H1 (cell line): Measurements from ENCODE around the gene CFAP100. TPM values are rescaled to one million over a fixed set of nuclear protein-coding genes. Genes with fewer than 3 reads are reported as not detected.

Experiments used
- CTCF ChIA-PET: fragments of 300-600 bp; sonication (Branson Sonifier 250); formaldehyde crosslinking; loops from one replicate; lab custom pipeline; 2021; ENCODE audit not compliant: partially characterized antibody; lab: Charles Lee
- POLR2A ChIA-PET: fragments of 300-600 bp; sonication (Branson Sonifier 250); formaldehyde crosslinking; loops from one replicate; lab custom pipeline; 2021; ENCODE audit warnings: inconsistent platforms; ENCODE audit not compliant: partially characterized antibody; lab: Charles Lee
- DNase-seq, 2 experiments: peaks; one replicate each; pipeline versions ENCODE4 v3.0.0 to v3.0.0-alpha.2; 2010 to 2022; ENCODE audit warnings: low spot score in 2 of 2, low read depth in 1 of 2, mixed read lengths in 1 of 2
- FAIRE-seq: peaks from 2 replicates; lab custom pipeline; 2011; peaks lifted over from hg19 to GRCh38; lab: Jason Lieb, UNC
- H2AFZ ChIP-seq: 2 replicates; pipeline ENCODE4 v1.8.1; 2012; ENCODE audit warnings: low read length, inconsistent platforms
- H2AK5ac ChIP-seq: 2 replicates; pipeline ENCODE4 v1.6.1; 2013; ENCODE audit warnings: low read depth, low read length
- H2BK120ac ChIP-seq: replicated peaks from 2 replicates; pipeline ENCODE3; 2013; ENCODE audit warnings: low read depth, low read length, inconsistent platforms
- H2BK12ac ChIP-seq: 2 replicates; pipeline ENCODE4 v1.6.1; 2013; ENCODE audit warnings: low read depth, low read length
- H2BK15ac ChIP-seq: 2 replicates; pipeline ENCODE4 v1.6.1; 2013; ENCODE audit warnings: low read length
- H2BK20ac ChIP-seq: 2 replicates; pipeline ENCODE4 v1.6.1; 2013; ENCODE audit warnings: low read length
- H2BK5ac ChIP-seq: 2 replicates; pipeline ENCODE4 v1.6.1; 2013; ENCODE audit warnings: low read depth, low read length
- H3K14ac ChIP-seq: 2 replicates; pipeline ENCODE4 v1.6.1; 2013; ENCODE audit warnings: inconsistent platforms; ENCODE audit not compliant: insufficient read length
- H3K18ac ChIP-seq: 2 replicates; pipeline ENCODE4 v1.6.1; 2013; ENCODE audit warnings: low read length; ENCODE audit errors: extremely low read depth
- H3K23ac ChIP-seq: 2 replicates; pipeline ENCODE4 v1.6.1; 2013; ENCODE audit warnings: inconsistent platforms; ENCODE audit not compliant: insufficient read length
- H3K23me2 ChIP-seq: 2 replicates; pipeline ENCODE4 v1.6.1; 2013; ENCODE audit warnings: low read depth, low read length
- H3K27ac ChIP-seq: 2 replicates; pipeline ENCODE4 v1.6.1; 2011; ENCODE audit warnings: low read depth, low read length, inconsistent platforms
- H3K27me3 ChIP-seq, 4 experiments: replicated peaks in 1 of 4; 1 replicate in 1 of 4; 2 replicates in 3 of 4; pipeline versions ENCODE4 v1.6.1 to v1.8.1; 2011 to 2013; ENCODE audit warnings: low read length in 3 of 4, mild to moderate bottlenecking in 3 of 4, inconsistent platforms in 2 of 4, mixed read lengths in 2 of 4, moderate library complexity in 1 of 4; ENCODE audit not compliant: control insufficient read depth in 3 of 4, insufficient read depth in 3 of 4; ENCODE audit errors: extremely low read depth in 1 of 4
- H3K36me3 ChIP-seq, 4 experiments: 2 replicates each; pipeline versions ENCODE4 v1.6.1 to v1.8.1; 2011 to 2013; ENCODE audit warnings: mild to moderate bottlenecking in 4 of 4, low read length in 3 of 4, moderate library complexity in 2 of 4, control low read depth in 1 of 4, inconsistent platforms in 1 of 4; ENCODE audit not compliant: insufficient read depth in 4 of 4, control insufficient read depth in 2 of 4
- H3K4ac ChIP-seq: replicated peaks from 2 replicates; pipeline ENCODE3; 2013; ENCODE audit warnings: low read length, low read depth, mixed read lengths, inconsistent platforms; ENCODE audit not compliant: insufficient read length
- H3K4me1 ChIP-seq, 4 experiments: replicated peaks in 1 of 4; 1 replicate in 1 of 4; 2 replicates in 3 of 4; pipeline versions ENCODE4 v1.6.1 to v1.8.1; 2011 to 2013; ENCODE audit warnings: low read length in 3 of 4, inconsistent platforms in 2 of 4, mixed read lengths in 1 of 4; ENCODE audit not compliant: insufficient read depth in 4 of 4, control insufficient read depth in 3 of 4
- H3K4me2 ChIP-seq, 2 experiments: 2 replicates each; pipeline versions ENCODE4 v1.6.1 to v1.8.1; 2011 to 2013; ENCODE audit warnings: low read depth in 2 of 2, low read length in 2 of 2, control low read depth in 1 of 2, inconsistent platforms in 1 of 2, mild to moderate bottlenecking in 1 of 2; ENCODE audit not compliant: insufficient read depth in 1 of 2
- H3K4me3 ChIP-seq, 4 experiments: fragments of 200-600, 300-600 bp in 1 of 4; sonication (generic), shearing (Covaris generic), sonication (Bioruptor Twin) in 1 of 4; 2 replicates each; pipeline versions ENCODE4 v1.5.1 to v1.8.1; 2011 to 2016; ENCODE audit warnings: low read length in 4 of 4, low read depth in 3 of 4, control low read depth in 2 of 4, inconsistent platforms in 2 of 4, mild to moderate bottlenecking in 2 of 4, mixed read lengths in 1 of 4, moderate library complexity in 1 of 4; ENCODE audit not compliant: insufficient read depth in 2 of 4; ENCODE audit errors: extremely low read depth in 1 of 4
- H3K56ac ChIP-seq: replicated peaks from 2 replicates; pipeline ENCODE3; 2013; ENCODE audit warnings: low read depth, mild to moderate bottlenecking, mixed read lengths, low read length, inconsistent platforms; ENCODE audit not compliant: insufficient read length
- H3K79me1 ChIP-seq: 2 replicates; pipeline ENCODE4 v1.6.1; 2013; ENCODE audit warnings: low read depth, low read length, control low read depth
- H3K79me2 ChIP-seq, 2 experiments: 2 replicates each; pipeline versions ENCODE4 v1.6.1 to v1.8.1; 2012 to 2013; ENCODE audit warnings: low read length in 2 of 2, mild to moderate bottlenecking in 2 of 2, inconsistent platforms in 1 of 2; ENCODE audit not compliant: insufficient read depth in 2 of 2, control insufficient read depth in 1 of 2
- H3K9ac ChIP-seq, 4 experiments: replicated peaks in 1 of 4; 1 replicate in 1 of 4; 2 replicates in 3 of 4; pipeline versions ENCODE4 v1.6.1 to v1.8.1; 2011 to 2013; ENCODE audit warnings: low read depth in 3 of 4, low read length in 3 of 4, control low read depth in 2 of 4, mild to moderate bottlenecking in 2 of 4, moderate library complexity in 2 of 4, inconsistent platforms in 1 of 4; ENCODE audit errors: extremely low read depth in 1 of 4
- H3K9me3 ChIP-seq, 2 experiments: 2 replicates each; pipeline versions ENCODE4 v1.6.1 to v1.8.1; 2012 to 2013; ENCODE audit warnings: mild to moderate bottlenecking in 2 of 2, moderate library complexity in 2 of 2, control low read depth in 1 of 2, inconsistent platforms in 1 of 2, low read depth in 1 of 2, low read length in 1 of 2, mixed read lengths in 1 of 2; ENCODE audit not compliant: insufficient read depth in 2 of 2
- H4K20me1 ChIP-seq, 2 experiments: replicated peaks in 1 of 2; 2 replicates each; pipeline versions ENCODE3 to v1.8.1; 2011 to 2013; ENCODE audit warnings: inconsistent platforms in 2 of 2, low read length in 2 of 2, mild to moderate bottlenecking in 1 of 2; ENCODE audit not compliant: insufficient read depth in 2 of 2, control insufficient read depth in 1 of 2
- H4K5ac ChIP-seq: 2 replicates; pipeline ENCODE4 v1.6.1; 2013; ENCODE audit warnings: low read length, low read depth, mixed read lengths, inconsistent platforms; ENCODE audit not compliant: insufficient read length
- H4K8ac ChIP-seq: 2 replicates; pipeline ENCODE4 v1.8.0; 2013; ENCODE audit warnings: mild to moderate bottlenecking, moderate library complexity, low read length, inconsistent platforms; ENCODE audit not compliant: insufficient read depth; ENCODE audit errors: extremely low read depth
- H4K91ac ChIP-seq: replicated peaks from 2 replicates; pipeline ENCODE3; 2013; ENCODE audit warnings: low read length, mixed read lengths, inconsistent platforms; ENCODE audit not compliant: insufficient read length
- CHD2 ChIP-seq: IDR thresholded peaks from 2 replicates; pipeline ENCODE4 v1.6.1; 2012; ENCODE audit warnings: low read length, improper control_type of control experiment
- FOSL1 ChIP-seq: IDR thresholded peaks from 2 replicates; pipeline ENCODE4 v1.6.1; 2011; ENCODE audit warnings: mild to moderate bottlenecking, low read depth, low read length, moderate library complexity; ENCODE audit not compliant: insufficient read depth
- JUN ChIP-seq: IDR thresholded peaks from 2 replicates; pipeline ENCODE4 v1.6.1; 2011; ENCODE audit warnings: low read depth, mild to moderate bottlenecking, improper control_type of control experiment, low read length
- KDM1A ChIP-seq: fragments of 200-600, 300-600 bp; sonication (generic); IDR thresholded peaks from 2 replicates; pipeline ENCODE4 v1.7.1; 2016; ENCODE audit warnings: mild to moderate bottlenecking, low read length, borderline replicate concordance
- MAX ChIP-seq: IDR thresholded peaks from 2 replicates; pipeline ENCODE4 v1.6.1; 2012; ENCODE audit warnings: inconsistent platforms
- SAP30 ChIP-seq: fragments of 300-600 bp; sonication (generic); IDR thresholded peaks from 2 replicates; pipeline ENCODE4 v1.7.1; 2012; ENCODE audit warnings: low read length, moderate library complexity, mild to moderate bottlenecking, inconsistent platforms; ENCODE audit not compliant: insufficient read depth, insufficient replicate concordance
- SIN3A ChIP-seq, 2 experiments: IDR thresholded peaks in 1 of 2; conservative IDR thresholded peaks in 1 of 2; 2 replicates each; pipeline ENCODE4 v1.6.1; 2011 to 2012; ENCODE audit warnings: low read length in 2 of 2, improper control_type of control experiment in 1 of 2, low read depth in 1 of 2, mild to moderate bottlenecking in 1 of 2
- SIX5 ChIP-seq: IDR thresholded peaks from 2 replicates; pipeline ENCODE4 v1.6.1; 2011; ENCODE audit warnings: mild to moderate bottlenecking, low read depth, low read length
- SP4 ChIP-seq: IDR thresholded peaks from 2 replicates; pipeline ENCODE4 v1.6.1; 2012; ENCODE audit warnings: low read length, inconsistent platforms
- SRF ChIP-seq: IDR thresholded peaks from 2 replicates; pipeline ENCODE4 v1.6.1; 2011; ENCODE audit warnings: mild to moderate bottlenecking, low read depth, low read length, moderate library complexity
- TCF12 ChIP-seq: IDR thresholded peaks from 2 replicates; pipeline ENCODE4 v1.6.1; 2011; ENCODE audit warnings: low read depth, mild to moderate bottlenecking, low read length
- TEAD4 ChIP-seq: IDR thresholded peaks from 2 replicates; pipeline ENCODE4 v1.6.1; 2012; ENCODE audit warnings: low read depth, low read length, inconsistent platforms, mixed read lengths
- WGBS, 2 experiments: shearing (Covaris generic) in 1 of 2; methylation state at CpG; one replicate each; pipeline versions ENCODE4 v1.1.6 to v1.1.7; 2013 to 2015; ENCODE audit warnings: low lambda C conversion rate in 2 of 2, mixed read lengths in 2 of 2, inconsistent platforms in 1 of 2, low coverage in 1 of 2, missing lambda C conversion rate in 1 of 2; ENCODE audit not compliant: insufficient replicate concordance in 2 of 2, insufficient coverage in 1 of 2, insufficient read length in 1 of 2; ENCODE audit errors: extremely low coverage in 1 of 2, missing lambda C conversion rate in 1 of 2; 5-methylcytosine and 5-hydroxymethylcytosine counted together
- polyA plus RNA-seq, 7 experiments: library from polyadenylated mRNA; depleted of rRNA in 3 of 7; stranded (reverse) in 5 of 7; unstranded in 2 of 7; fragments of >200 nt in 5 of 7; fragments of 200-250 nt in 2 of 7; gene quantifications; 1 replicate in 5 of 7; 2 replicates in 1 of 7; 4 replicates in 1 of 7; pipeline versions ENCODE4 v1.2.1 to v1.2.3, GENCODE V29; 2011 to 2013; ENCODE audit warnings: missing spikeins in 2 of 7, mixed read lengths in 2 of 7
- total RNA-seq: library from RNA; stranded (reverse); fragmentation: NEBNext Ultra II Directional; extraction: Animal tissue kit (Norgen Biotek cat#: 25700); gene quantifications from 2 replicates; pipeline ENCODE4 v1.2.1, GENCODE V29; 2021

The CFAP100 gene
- total and polyA plus RNA-seq, 2 of the 8 experiments (the other 6 are each of a cell fraction or from before 2014, with no cell fraction given), result 0.17 TPM; not detected in 1

- peaks cover 0 to 22% (median 9%) of the 10 kb centered on the region in 4 experiments; a peak in 6 of 7 replicates for H3K4me1 ChIP-seq
- no peaks in the 10 kb centered on the region for H3K36me3 ChIP-seq
- peak overlapping the region; percentile 46; the same call in 1 of the 2 replicates for H2BK15ac ChIP-seq
- no peaks in the 10 kb centered on the region for H3K9me3 ChIP-seq
- WGBS, 2 experiments, result 89% methylated on average over 15 of the region's 15 CpGs; no CpG with 5 or more reads in 1 of the 2 experiments
- H3K23ac ChIP-seq, result no peak overlapping the region
- H2BK20ac ChIP-seq, result 0 out of 2 replicates have a peak overlapping the region, but pooled peaks have one; percentile 61
- no peak overlapping the region for H3K27ac ChIP-seq
- H2BK5ac ChIP-seq, result peak overlapping the region; percentile 35; the same call in 1 of the 2 replicates
- H4K5ac ChIP-seq, result no peak overlapping the region
- no peak overlapping the region for H3K4me3 ChIP-seq
- peak overlapping the region; percentile 75; the same call in 1 of the 2 replicates for H2AK5ac ChIP-seq
- H2BK12ac ChIP-seq, result peak overlapping the region; percentile 98; the same call in 1 of the 2 replicates
- no peak overlapping the region for H2AFZ ChIP-seq
- H3K79me1 ChIP-seq, result no peaks in the 10 kb centered on the region
- H3K27me3 ChIP-seq, result no peaks in the 10 kb centered on the region
- no peaks in the 10 kb centered on the region for H3K23me2 ChIP-seq
- DNase-seq (no peak), FAIRE-seq (no peak)
- H3K4ac ChIP-seq, result no peak overlapping the region
- H2BK120ac ChIP-seq, result no peak overlapping the region
- no peak overlapping the region for H3K56ac ChIP-seq
- no peak overlapping the region for H3K9ac ChIP-seq
- H3K18ac ChIP-seq, result no peak overlapping the region
- H3K14ac ChIP-seq, result no peak overlapping the region
- H4K91ac ChIP-seq, result peak overlapping the region; percentile 52
- no peaks in the 10 kb centered on the region for H3K79me2 ChIP-seq
- no peaks in the 10 kb centered on the region for H4K20me1 ChIP-seq
- POLR2A ChIA-PET, result interaction anchor here (1.4 to 1.7 kb wide), 2 partner anchors 10 to 11 kb away, joined by 4 read pairs; no protein-coding TSS in a partner anchor
- no peak overlapping the region for H3K4me2 ChIP-seq
- CTCF ChIA-PET, result interaction anchor here (0.6 to 1.4 kb wide), 2 partner anchors 16 to 802 kb away, joined by 3 to 4 read pairs; no protein-coding TSS in a partner anchor
- H4K8ac ChIP-seq, result no peak overlapping the region
- TF ChIP-seq SRF, result no peak
- no peak for TF ChIP-seq FOSL1
- no peak for TF ChIP-seq SAP30
- no peak for TF ChIP-seq SIN3A (conservative IDR thresholded peaks at IDR 0.05 in 1 of 2, IDR thresholded peaks at IDR 0.05 in 1 of 2; ENCODE audit: low read depth in 1 of 2, low read length in 2 of 2)
- no peak for TF ChIP-seq KDM1A
- no peak for TF ChIP-seq TEAD4
- no peak for TF ChIP-seq TCF12
- no peak for TF ChIP-seq CHD2
- no peak for TF ChIP-seq JUN
- TF ChIP-seq SIX5, result no peak
- no peak for TF ChIP-seq SP4
- TF ChIP-seq MAX, result no peak
These were observed 88.0 kb downstream of the CFAP100 start for GRCh38 chr3:126482503-126483255.
